ENCODE data around the gene CLCNKB. TPM values are rescaled to one million over a fixed set of nuclear protein-coding genes. Genes with fewer than 3 reads are reported as not detected.

Gene CLCNKB
- total RNA-seq, 2 donors from 2014 or later: 0.12 TPM; not detected in 1

DNA sequence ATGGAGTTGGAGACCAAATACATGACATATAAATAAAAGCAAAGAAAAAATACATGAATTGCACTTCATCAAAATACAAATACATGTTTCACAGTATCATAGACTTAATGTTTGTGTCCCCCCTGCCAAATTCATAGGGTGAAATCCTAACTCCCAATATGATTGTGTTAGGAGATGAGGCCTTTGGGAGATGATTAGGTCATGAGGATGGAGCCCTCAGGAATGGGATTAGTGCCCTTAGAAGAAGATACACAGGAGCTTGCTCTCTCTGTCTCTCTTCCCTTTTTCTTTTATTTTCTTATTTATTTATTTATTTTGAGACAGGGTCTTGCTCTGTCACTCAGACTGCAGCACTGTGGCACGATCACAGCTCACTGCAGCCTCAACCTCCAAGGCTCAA, 55.8 kb downstream of the CLCNKB start:
- Histone ChIP-seq H3K9me3 (no peaks in the 10 kb centered on the region), H3K9ac (ENCODE audit: low read depth in 2 of 2, low read length in 2 of 2) (no peak overlapping the region), H3K4me1 (no peaks in the 10 kb centered on the region), H3K27me3 (no peaks in the 10 kb centered on the region), H3K4me3 (no peak overlapping the region), H3K36me3 (no peaks in the 10 kb centered on the region), H3K27ac (no peak overlapping the region)
- intact Hi-C loops (cut with DNase I): no loop called here
- TF ChIP-seq, protein P1, sequence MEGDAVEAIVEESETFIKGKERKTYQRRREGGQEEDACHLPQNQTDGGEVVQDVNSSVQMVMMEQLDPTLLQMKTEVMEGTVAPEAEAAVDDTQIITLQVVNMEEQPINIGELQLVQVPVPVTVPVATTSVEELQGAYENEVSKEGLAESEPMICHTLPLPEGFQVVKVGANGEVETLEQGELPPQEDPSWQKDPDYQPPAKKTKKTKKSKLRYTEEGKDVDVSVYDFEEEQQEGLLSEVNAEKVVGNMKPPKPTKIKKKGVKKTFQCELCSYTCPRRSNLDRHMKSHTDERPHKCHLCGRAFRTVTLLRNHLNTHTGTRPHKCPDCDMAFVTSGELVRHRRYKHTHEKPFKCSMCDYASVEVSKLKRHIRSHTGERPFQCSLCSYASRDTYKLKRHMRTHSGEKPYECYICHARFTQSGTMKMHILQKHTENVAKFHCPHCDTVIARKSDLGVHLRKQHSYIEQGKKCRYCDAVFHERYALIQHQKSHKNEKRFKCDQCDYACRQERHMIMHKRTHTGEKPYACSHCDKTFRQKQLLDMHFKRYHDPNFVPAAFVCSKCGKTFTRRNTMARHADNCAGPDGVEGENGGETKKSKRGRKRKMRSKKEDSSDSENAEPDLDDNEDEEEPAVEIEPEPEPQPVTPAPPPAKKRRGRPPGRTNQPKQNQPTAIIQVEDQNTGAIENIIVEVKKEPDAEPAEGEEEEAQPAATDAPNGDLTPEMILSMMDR (IDR thresholded peaks at IDR 0.05): no peak
- DNase-seq: no peak

DNA sequence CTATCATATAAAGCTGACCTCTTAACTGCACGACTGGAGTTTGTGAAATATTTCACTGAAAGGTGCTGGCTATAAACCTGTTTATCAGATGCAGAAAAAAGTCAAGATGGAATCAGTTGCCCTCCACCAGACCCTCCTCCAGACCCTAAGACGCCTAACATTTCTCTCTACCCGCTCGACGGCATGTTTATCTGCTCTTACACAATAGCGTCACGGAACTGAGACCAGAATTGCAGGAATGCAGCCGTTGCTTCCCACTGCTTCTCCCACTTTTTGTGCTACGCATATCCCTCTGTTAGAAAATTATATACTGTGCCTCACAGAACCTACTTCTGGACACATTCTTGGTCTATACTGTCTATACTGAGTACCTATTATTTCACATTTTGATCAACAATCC, 58.0 kb downstream of the CLCNKB start:
- no peak overlapping the region for H3K4me3 ChIP-seq
- TF ChIP-seq, protein P1 (IDR thresholded peaks at IDR 0.05): no peak
- H3K9ac ChIP-seq (ENCODE audit: low read depth in 2 of 2, low read length in 2 of 2): no peak overlapping the region
- no peaks in the 10 kb centered on the region for H3K36me3 ChIP-seq
- no peak overlapping the region for H3K27ac ChIP-seq
- no peaks in the 10 kb centered on the region for H3K4me1 ChIP-seq
- H3K27me3 ChIP-seq: no peaks in the 10 kb centered on the region
- intact Hi-C loops (cut with DNase I): no loop called here
- no peaks in the 10 kb centered on the region for H3K9me3 ChIP-seq
- DNase-seq: no peak

Other genes with a start within 250 kb of the CLCNKB start
- gene UQCRHL, start 236.1 kb upstream of the CLCNKB start, total RNA-seq: 1 to 10 TPM; 2.4 to 3.2 TPM
- gene SPEN, start 196.1 kb upstream of the CLCNKB start, total RNA-seq: 10 to 100 TPM; 40.9 to 42.5 TPM
- 10 to 100 TPM; 24.9 to 36.3 TPM for gene ZBTB17, start 67.7 kb upstream of the CLCNKB start, total RNA-seq
- gene SRARP, start 39.5 kb upstream of the CLCNKB start, total RNA-seq: not detected
- 10 to 100 TPM in 1 of 2 donors, 1 to 10 TPM in 1; 1.1 to 12.7 TPM for gene HSPB7, start 25.7 kb upstream of the CLCNKB start, total RNA-seq
- gene CLCNKA, start 21.7 kb upstream of the CLCNKB start, total RNA-seq: under 1 TPM in 1 of 2 donors, not detected in 1; 0.42 TPM
- under 1 TPM in 1 of 2 donors, not detected in 1; 0.21 TPM for gene FAM131C, start 29.9 kb downstream of the CLCNKB start, total RNA-seq
- gene EPHA2, start 112.3 kb downstream of the CLCNKB start, total RNA-seq: 10 to 100 TPM; 15.7 to 40.8 TPM
- 1 to 10 TPM; 5.8 to 9.0 TPM for gene ARHGEF19, start 168.9 kb downstream of the CLCNKB start, total RNA-seq
- gene CPLANE2, start 193.4 kb downstream of the CLCNKB start, total RNA-seq: 10 to 100 TPM in 1 of 2 donors, 1 to 10 TPM in 1; 6.5 to 15.2 TPM